HG03565 (cell line): ENCODE data around the gene COL25A1.

ENCODE experiments used
- ATAC-seq: cut with Tn5 transposase; IDR thresholded peaks from one replicate; pipeline ENCODE4 v1.9.1; 2021; ENCODE audit warnings: mild to moderate bottlenecking, moderate library complexity; ENCODE audit not compliant: unreplicated experiment

Gene COL25A1

GRCh38 chr4:109216085-109216696, 86.3 kb downstream of the COL25A1 start:
- no peak for ATAC-seq

GRCh38 chr4:109215506-109215905, 87.0 kb downstream of the COL25A1 start:
- no peak for ATAC-seq

GRCh38 chr4:109214622-109215301, 87.7 kb downstream of the COL25A1 start:
- ATAC-seq, result no peak

- ATAC-seq, result no peak
These were observed 89.4 kb downstream of the COL25A1 start for GRCh38 chr4:109213056-109213455.

- no peak for ATAC-seq
These were observed 90.8 kb downstream of the COL25A1 start for GRCh38 chr4:109211671-109212070.

- no peak for ATAC-seq
These were observed 92.8 kb downstream of the COL25A1 start for GRCh38 chr4:109209647-109210046.

GRCh38 chr4:109207898-109208297, 94.6 kb downstream of the COL25A1 start:
- no peak for ATAC-seq

- ATAC-seq, result no peak
These were observed 95.4 kb downstream of the COL25A1 start for GRCh38 chr4:109207061-109207460.

GRCh38 chr4:109206620-109207019, 95.8 kb downstream of the COL25A1 start:
- ATAC-seq, result no peak

GRCh38 chr4:109205186-109205585, 97.3 kb downstream of the COL25A1 start:
- ATAC-seq, result no peak

GRCh38 chr4:109199585-109199984, 102.9 kb downstream of the COL25A1 start:
- ATAC-seq, result no peak

- ATAC-seq, result no peak
These were observed 106.8 kb downstream of the COL25A1 start for GRCh38 chr4:109195646-109196045.

- ATAC-seq, result no peak
These were observed 111.2 kb downstream of the COL25A1 start for GRCh38 chr4:109191216-109191615.

GRCh38 chr4:109186458-109186945, 116.0 kb downstream of the COL25A1 start:
- ATAC-seq, result no peak

GRCh38 chr4:109185951-109186350, 116.5 kb downstream of the COL25A1 start:
- ATAC-seq, result no peak

GRCh38 chr4:109185548-109185947, 116.9 kb downstream of the COL25A1 start:
- ATAC-seq, result no peak

GRCh38 chr4:109184491-109184961, 117.9 kb downstream of the COL25A1 start:
- ATAC-seq, result no peak

GRCh38 chr4:109183931-109184490, 118.4 kb downstream of the COL25A1 start:
- no peak for ATAC-seq

- no peak for ATAC-seq
These were observed 119.8 kb downstream of the COL25A1 start for GRCh38 chr4:109182696-109183095.

- ATAC-seq, result no peak
These were observed 123.4 kb downstream of the COL25A1 start for GRCh38 chr4:109179061-109179460.

GRCh38 chr4:109177096-109177810, 125.2 kb downstream of the COL25A1 start:
- ATAC-seq, result no peak
